ENCODE data around the gene LMO4.

Gene LMO4
- 41.5 to 81.5 (median 58.0) reads per million in 18 experiments for total RNA-seq

- peak; percentile 98 for DNase-seq
Observed at GRCh38 chr1:87328272-87329050, at the start of gene LMO4. TSS of gene LMO4 (plus strand) at chr1:87328880. CDS start at chr1:87332016, 3,136 bp downstream.

- DNase-seq, result no peak
Observed at GRCh38 chr1:87279536-87279875, 49.2 kb upstream of the LMO4 start.

GRCh38 chr1:87279966-87280535 is 48.6 kb upstream of the LMO4 start:
- peak in 1 of 2 donors; percentile 27 for DNase-seq

GRCh38 chr1:87284456-87285240 is 44.0 kb upstream of the LMO4 start:
- no peak for DNase-seq

GRCh38 chr1:87291107-87291506 is 37.6 kb upstream of the LMO4 start:
- DNase-seq, result no peak

GRCh38 chr1:87292684-87293493 is 35.8 kb upstream of the LMO4 start:
- DNase-seq, result peak; percentile 62 to 64

GRCh38 chr1:87294633-87295032 is 34.0 kb upstream of the LMO4 start:
- DNase-seq, result no peak

GRCh38 chr1:87295445-87296110 is 33.1 kb upstream of the LMO4 start:
- DNase-seq, result no peak

GRCh38 chr1:87296206-87296605 is 32.5 kb upstream of the LMO4 start:
- peak; percentile 75 to 79 for DNase-seq

- peak; percentile 54 to 61 for DNase-seq
Observed at GRCh38 chr1:87299661-87300060, 29.0 kb upstream of the LMO4 start.

GRCh38 chr1:87300628-87301027 is 28.1 kb upstream of the LMO4 start:
- DNase-seq, result no peak

- DNase-seq, result peak; percentile 54 to 75
Observed at GRCh38 chr1:87305151-87305550, 23.5 kb upstream of the LMO4 start.

GRCh38 chr1:87305762-87306161 is 22.9 kb upstream of the LMO4 start:
- DNase-seq, result no peak

GRCh38 chr1:87307306-87307705 is 21.4 kb upstream of the LMO4 start:
- DNase-seq, result no peak

- no peak for DNase-seq
Observed at GRCh38 chr1:87307931-87308330, 20.7 kb upstream of the LMO4 start.

GRCh38 chr1:87314091-87314490 is 14.6 kb upstream of the LMO4 start:
- DNase-seq, result peak; percentile 57 to 79

- no peak for DNase-seq
Observed at GRCh38 chr1:87318056-87318650, 10.5 kb upstream of the LMO4 start.

GRCh38 chr1:87318806-87319205 is 9.9 kb upstream of the LMO4 start:
- no peak for DNase-seq

GRCh38 chr1:87325982-87326738 is 2.5 kb upstream of the LMO4 start:
- DNase-seq, result peak; percentile 40 to 56

GRCh38 chr1:87327376-87328271 is 1.1 kb upstream of the LMO4 start:
- no peak for DNase-seq

Measured in inflammatory macrophage (primary cell).